ENCODE data around the gene CNOT2. TPM values are rescaled to one million over a fixed set of nuclear protein-coding genes. Genes with fewer than 3 reads are reported as not detected.

CNOT2 gene
- total and polyA plus RNA-seq, 2 experiments from 2014 or later = 110 to 152 TPM

DNA sequence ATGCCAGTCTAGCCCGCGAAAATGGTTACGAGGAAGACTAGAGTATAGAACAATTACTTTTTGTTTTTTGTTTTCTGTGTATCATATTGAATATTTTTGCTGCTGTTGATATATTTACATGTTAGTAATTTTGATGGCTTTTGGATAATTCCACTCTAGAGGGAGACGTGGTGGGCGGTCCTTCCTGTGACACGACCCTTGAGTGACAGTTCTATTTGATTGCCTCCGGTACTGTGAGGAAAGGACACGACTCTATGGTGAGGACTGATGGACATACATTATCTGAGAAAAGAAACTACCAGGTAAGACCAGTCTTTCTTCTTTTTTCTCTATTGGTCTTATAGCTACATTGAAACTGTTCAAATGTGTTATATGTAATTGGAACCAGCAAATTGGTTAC is 34.7 kb downstream of the CNOT2 start:
- H3K27ac Mint-ChIP-seq = no peak overlapping the region
- H3K79me2 ChIP-seq (replicated peaks; ENCODE audit: insufficient read depth) = peaks cover 98% of the 10 kb centered on the region

More for the DNA sequence above, 34.7 kb downstream of the CNOT2 start:
- Histone ChIP-seq H3K9me2 (ENCODE audit: insufficient read depth) (no peaks in the 10 kb centered on the region), H3K4me2 (no peak overlapping the region), H3K4me3 (no peak overlapping the region), H2AFZ (no peak overlapping the region), H3K36me3 (ENCODE audit: insufficient read depth) (no peaks in the 10 kb centered on the region), H3F3A (replicated peaks; ENCODE audit: low read depth) (no peaks in the 10 kb centered on the region), H3K27me3 (ENCODE audit: insufficient read depth) (no peaks in the 10 kb centered on the region), H3K4me1 (ENCODE audit: insufficient read depth) (peaks cover 23% of the 10 kb centered on the region), H4K20me1 (replicated peaks; ENCODE audit: insufficient read depth) (peaks cover 8% of the 10 kb centered on the region), H3K27ac (ENCODE audit: low read depth) (no peak overlapping the region)
- Mint-ChIP-seq H3K4me3 (no peak overlapping the region), H3K27me3 (ENCODE audit: insufficient read depth, low read depth, poor library complexity) (no peaks in the 10 kb centered on the region), H3K9me3 (no peaks in the 10 kb centered on the region), H3K36me3 (ENCODE audit: low read depth) (peaks cover 13% of the 10 kb centered on the region; the same call in 2 of the 3 replicates), H3K4me1 (peaks cover 42% of the 10 kb centered on the region)
- TF ChIP-seq ZNF114 (CRISPR knock-in tag; IDR thresholded peaks at IDR 0.05) (no peak), EZH2 (IDR thresholded peaks at IDR 0.05; ENCODE audit: low read depth, unreplicated experiment) (no peak), EZH2phosphoT487 (IDR thresholded peaks at IDR 0.05; ENCODE audit: unreplicated experiment) (no peak), ZNF331 (CRISPR knock-in tag; IDR thresholded peaks at IDR 0.05; ENCODE audit: low read depth) (no peak), STAT1 (IDR thresholded peaks at IDR 0.05; ENCODE audit: unreplicated experiment) (no peak)
- TF ChIP-seq, protein P1, sequence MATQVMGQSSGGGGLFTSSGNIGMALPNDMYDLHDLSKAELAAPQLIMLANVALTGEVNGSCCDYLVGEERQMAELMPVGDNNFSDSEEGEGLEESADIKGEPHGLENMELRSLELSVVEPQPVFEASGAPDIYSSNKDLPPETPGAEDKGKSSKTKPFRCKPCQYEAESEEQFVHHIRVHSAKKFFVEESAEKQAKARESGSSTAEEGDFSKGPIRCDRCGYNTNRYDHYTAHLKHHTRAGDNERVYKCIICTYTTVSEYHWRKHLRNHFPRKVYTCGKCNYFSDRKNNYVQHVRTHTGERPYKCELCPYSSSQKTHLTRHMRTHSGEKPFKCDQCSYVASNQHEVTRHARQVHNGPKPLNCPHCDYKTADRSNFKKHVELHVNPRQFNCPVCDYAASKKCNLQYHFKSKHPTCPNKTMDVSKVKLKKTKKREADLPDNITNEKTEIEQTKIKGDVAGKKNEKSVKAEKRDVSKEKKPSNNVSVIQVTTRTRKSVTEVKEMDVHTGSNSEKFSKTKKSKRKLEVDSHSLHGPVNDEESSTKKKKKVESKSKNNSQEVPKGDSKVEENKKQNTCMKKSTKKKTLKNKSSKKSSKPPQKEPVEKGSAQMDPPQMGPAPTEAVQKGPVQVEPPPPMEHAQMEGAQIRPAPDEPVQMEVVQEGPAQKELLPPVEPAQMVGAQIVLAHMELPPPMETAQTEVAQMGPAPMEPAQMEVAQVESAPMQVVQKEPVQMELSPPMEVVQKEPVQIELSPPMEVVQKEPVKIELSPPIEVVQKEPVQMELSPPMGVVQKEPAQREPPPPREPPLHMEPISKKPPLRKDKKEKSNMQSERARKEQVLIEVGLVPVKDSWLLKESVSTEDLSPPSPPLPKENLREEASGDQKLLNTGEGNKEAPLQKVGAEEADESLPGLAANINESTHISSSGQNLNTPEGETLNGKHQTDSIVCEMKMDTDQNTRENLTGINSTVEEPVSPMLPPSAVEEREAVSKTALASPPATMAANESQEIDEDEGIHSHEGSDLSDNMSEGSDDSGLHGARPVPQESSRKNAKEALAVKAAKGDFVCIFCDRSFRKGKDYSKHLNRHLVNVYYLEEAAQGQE (IDR thresholded peaks at IDR 0.05; ENCODE audit: unreplicated experiment) = no peak
- TF ChIP-seq, protein P2, sequence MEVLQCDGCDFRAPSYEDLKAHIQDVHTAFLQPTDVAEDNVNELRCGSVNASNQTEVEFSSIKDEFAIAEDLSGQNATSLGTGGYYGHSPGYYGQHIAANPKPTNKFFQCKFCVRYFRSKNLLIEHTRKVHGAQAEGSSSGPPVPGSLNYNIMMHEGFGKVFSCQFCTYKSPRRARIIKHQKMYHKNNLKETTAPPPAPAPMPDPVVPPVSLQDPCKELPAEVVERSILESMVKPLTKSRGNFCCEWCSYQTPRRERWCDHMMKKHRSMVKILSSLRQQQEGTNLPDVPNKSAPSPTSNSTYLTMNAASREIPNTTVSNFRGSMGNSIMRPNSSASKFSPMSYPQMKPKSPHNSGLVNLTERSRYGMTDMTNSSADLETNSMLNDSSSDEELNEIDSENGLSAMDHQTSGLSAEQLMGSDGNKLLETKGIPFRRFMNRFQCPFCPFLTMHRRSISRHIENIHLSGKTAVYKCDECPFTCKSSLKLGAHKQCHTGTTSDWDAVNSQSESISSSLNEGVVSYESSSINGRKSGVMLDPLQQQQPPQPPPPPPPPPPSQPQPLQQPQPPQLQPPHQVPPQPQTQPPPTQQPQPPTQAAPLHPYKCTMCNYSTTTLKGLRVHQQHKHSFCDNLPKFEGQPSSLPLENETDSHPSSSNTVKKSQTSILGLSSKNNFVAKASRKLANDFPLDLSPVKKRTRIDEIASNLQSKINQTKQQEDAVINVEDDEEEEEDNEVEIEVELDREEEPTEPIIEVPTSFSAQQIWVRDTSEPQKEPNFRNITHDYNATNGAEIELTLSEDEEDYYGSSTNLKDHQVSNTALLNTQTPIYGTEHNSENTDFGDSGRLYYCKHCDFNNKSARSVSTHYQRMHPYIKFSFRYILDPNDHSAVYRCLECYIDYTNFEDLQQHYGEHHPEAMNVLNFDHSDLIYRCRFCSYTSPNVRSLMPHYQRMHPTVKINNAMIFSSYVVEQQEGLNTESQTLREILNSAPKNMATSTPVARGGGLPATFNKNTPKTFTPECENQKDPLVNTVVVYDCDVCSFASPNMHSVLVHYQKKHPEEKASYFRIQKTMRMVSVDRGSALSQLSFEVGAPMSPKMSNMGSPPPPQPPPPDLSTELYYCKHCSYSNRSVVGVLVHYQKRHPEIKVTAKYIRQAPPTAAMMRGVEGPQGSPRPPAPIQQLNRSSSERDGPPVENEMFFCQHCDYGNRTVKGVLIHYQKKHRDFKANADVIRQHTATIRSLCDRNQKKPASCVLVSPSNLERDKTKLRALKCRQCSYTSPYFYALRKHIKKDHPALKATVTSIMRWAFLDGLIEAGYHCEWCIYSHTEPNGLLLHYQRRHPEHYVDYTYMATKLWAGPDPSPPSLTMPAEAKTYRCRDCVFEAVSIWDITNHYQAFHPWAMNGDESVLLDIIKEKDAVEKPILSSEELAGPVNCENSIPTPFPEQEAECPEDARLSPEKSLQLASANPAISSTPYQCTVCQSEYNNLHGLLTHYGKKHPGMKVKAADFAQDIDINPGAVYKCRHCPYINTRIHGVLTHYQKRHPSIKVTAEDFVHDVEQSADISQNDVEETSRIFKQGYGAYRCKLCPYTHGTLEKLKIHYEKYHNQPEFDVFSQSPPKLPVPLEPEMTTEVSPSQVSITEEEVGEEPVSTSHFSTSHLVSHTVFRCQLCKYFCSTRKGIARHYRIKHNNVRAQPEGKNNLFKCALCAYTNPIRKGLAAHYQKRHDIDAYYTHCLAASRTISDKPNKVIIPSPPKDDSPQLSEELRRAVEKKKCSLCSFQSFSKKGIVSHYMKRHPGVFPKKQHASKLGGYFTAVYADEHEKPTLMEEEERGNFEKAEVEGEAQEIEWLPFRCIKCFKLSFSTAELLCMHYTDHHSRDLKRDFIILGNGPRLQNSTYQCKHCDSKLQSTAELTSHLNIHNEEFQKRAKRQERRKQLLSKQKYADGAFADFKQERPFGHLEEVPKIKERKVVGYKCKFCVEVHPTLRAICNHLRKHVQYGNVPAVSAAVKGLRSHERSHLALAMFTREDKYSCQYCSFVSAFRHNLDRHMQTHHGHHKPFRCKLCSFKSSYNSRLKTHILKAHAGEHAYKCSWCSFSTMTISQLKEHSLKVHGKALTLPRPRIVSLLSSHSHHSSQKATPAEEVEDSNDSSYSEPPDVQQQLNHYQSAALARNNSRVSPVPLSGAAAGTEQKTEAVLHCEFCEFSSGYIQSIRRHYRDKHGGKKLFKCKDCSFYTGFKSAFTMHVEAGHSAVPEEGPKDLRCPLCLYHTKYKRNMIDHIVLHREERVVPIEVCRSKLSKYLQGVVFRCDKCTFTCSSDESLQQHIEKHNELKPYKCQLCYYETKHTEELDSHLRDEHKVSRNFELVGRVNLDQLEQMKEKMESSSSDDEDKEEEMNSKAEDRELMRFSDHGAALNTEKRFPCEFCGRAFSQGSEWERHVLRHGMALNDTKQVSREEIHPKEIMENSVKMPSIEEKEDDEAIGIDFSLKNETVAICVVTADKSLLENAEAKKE (CRISPR knock-in tag; IDR thresholded peaks at IDR 0.05) = no peak
- TF ChIP-seq, protein P3, sequence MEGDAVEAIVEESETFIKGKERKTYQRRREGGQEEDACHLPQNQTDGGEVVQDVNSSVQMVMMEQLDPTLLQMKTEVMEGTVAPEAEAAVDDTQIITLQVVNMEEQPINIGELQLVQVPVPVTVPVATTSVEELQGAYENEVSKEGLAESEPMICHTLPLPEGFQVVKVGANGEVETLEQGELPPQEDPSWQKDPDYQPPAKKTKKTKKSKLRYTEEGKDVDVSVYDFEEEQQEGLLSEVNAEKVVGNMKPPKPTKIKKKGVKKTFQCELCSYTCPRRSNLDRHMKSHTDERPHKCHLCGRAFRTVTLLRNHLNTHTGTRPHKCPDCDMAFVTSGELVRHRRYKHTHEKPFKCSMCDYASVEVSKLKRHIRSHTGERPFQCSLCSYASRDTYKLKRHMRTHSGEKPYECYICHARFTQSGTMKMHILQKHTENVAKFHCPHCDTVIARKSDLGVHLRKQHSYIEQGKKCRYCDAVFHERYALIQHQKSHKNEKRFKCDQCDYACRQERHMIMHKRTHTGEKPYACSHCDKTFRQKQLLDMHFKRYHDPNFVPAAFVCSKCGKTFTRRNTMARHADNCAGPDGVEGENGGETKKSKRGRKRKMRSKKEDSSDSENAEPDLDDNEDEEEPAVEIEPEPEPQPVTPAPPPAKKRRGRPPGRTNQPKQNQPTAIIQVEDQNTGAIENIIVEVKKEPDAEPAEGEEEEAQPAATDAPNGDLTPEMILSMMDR (conservative IDR thresholded peaks at IDR 0.05; ENCODE audit: low read depth in 2 of 2) = no peak
- TF ChIP-seq, protein P4, sequence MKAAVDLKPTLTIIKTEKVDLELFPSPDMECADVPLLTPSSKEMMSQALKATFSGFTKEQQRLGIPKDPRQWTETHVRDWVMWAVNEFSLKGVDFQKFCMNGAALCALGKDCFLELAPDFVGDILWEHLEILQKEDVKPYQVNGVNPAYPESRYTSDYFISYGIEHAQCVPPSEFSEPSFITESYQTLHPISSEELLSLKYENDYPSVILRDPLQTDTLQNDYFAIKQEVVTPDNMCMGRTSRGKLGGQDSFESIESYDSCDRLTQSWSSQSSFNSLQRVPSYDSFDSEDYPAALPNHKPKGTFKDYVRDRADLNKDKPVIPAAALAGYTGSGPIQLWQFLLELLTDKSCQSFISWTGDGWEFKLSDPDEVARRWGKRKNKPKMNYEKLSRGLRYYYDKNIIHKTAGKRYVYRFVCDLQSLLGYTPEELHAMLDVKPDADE (IDR thresholded peaks at IDR 0.05) = no peak
- DNase-seq (ENCODE audit: low spot score) (peak; percentile 38), ATAC-seq (peak; percentile 55)
